Natural killer cell (primary cell): ENCODE results near the gene APH1A. TPM values are rescaled to one million over a fixed set of nuclear protein-coding genes. Genes with fewer than 3 reads are reported as not detected.
"Not testable (repeated sequence)": the region's sequence is repeated elsewhere in the genome, so short reads cannot be mapped to it uniquely, and the experiment has no call there.

Experiments used
- ATAC-seq, 3 donors: fragments of 150-1000 bp in 2 of 3; fragments of 200-7000 bp in 1 of 3; cut with Tn5 transposase; 1 replicate in 1 of 3; 2 replicates in 2 of 3; pipeline ENCODE4 v1.10.0; 2021; ENCODE audit warnings: mild to moderate bottlenecking in 2 of 3, moderate library complexity in 2 of 3
- DNase-seq, 2 donors: peaks; one replicate each; pipeline versions ENCODE4 v3.0.0 to v3.0.0-alpha.2; 2013 to 2021; ENCODE audit warnings: mixed read lengths in 1 of 2
- H3K27ac ChIP-seq: one replicate; pipeline ENCODE4 v1.5.1; 2013; ENCODE audit warnings: mild to moderate bottlenecking, low read length
- H3K27me3 ChIP-seq: one replicate; pipeline ENCODE4 v1.6.1; 2013; ENCODE audit warnings: low read length; ENCODE audit not compliant: control insufficient read depth, insufficient read depth
- H3K36me3 ChIP-seq: one replicate; pipeline ENCODE4 v1.6.1; 2013; ENCODE audit warnings: low read length; ENCODE audit not compliant: control insufficient read depth, insufficient read depth
- H3K4me1 ChIP-seq: one replicate; pipeline ENCODE4 v1.6.1; 2013; ENCODE audit warnings: low read length; ENCODE audit not compliant: control insufficient read depth, insufficient read depth
- H3K4me3 ChIP-seq: one replicate; pipeline ENCODE4 v1.5.1; 2013; ENCODE audit warnings: low read length
- H3K9me3 ChIP-seq: one replicate; pipeline ENCODE4 v1.6.1; 2013; ENCODE audit warnings: low read length; ENCODE audit not compliant: control insufficient read depth, insufficient read depth
- H3K27ac Mint-ChIP-seq, 2 donors: one replicate each; pipeline ENCODE4 v1.8.0; 2022; ENCODE audit warnings: mild to moderate bottlenecking in 2 of 2, mixed read lengths in 2 of 2, moderate library complexity in 1 of 2
- H3K27me3 Mint-ChIP-seq, 2 donors: one replicate each; pipeline ENCODE4 v1.8.0; 2022; ENCODE audit warnings: low read depth in 2 of 2, mixed read lengths in 2 of 2
- H3K36me3 Mint-ChIP-seq: one replicate; pipeline ENCODE4 v1.8.0; 2022; ENCODE audit warnings: mixed read lengths
- H3K4me1 Mint-ChIP-seq, 2 donors: one replicate each; pipeline ENCODE4 v1.8.0; 2022; ENCODE audit warnings: mixed read lengths in 2 of 2
- H3K4me3 Mint-ChIP-seq: one replicate; pipeline ENCODE4 v1.8.0; 2022; ENCODE audit warnings: mild to moderate bottlenecking, moderate library complexity, mixed read lengths
- H3K9me3 Mint-ChIP-seq, 2 donors: one replicate each; pipeline ENCODE4 v1.8.0; 2022; ENCODE audit warnings: mixed read lengths in 2 of 2
- WGBS: methylation state at CpG from one replicate; pipeline ENCODE4 v1.1.7; 2013; ENCODE audit warnings: missing lambda C conversion rate; ENCODE audit not compliant: insufficient coverage; 5-methylcytosine and 5-hydroxymethylcytosine counted together
- intact Hi-C: fragments of 100-400 bp; cut with micrococcal nuclease; formaldehyde crosslinking; loops from one replicate; pipeline ENCODE4 v1.14.2; 2022
- total RNA-seq, 4 donors: library from RNA; stranded (reverse); fragments of 120-200 nt in 1 of 4; gene quantifications; one replicate each; pipeline versions ENCODE4 v1.2.3 to v1.2.4, GENCODE V29; 2013 to 2022
- TF ChIP-seq, protein P1 (sequence below): fragments of 200-600 bp; IDR thresholded peaks from one replicate; pipeline ENCODE4 v1.8.0; 2022; ENCODE audit warnings: antibody characterized with exemption

The APH1A gene
- total RNA-seq, 3 donors from 2014 or later (not counting 1 experiment from before 2014, with no cell fraction given): 133 to 153 (median 143) TPM

GRCh38 chr1:150234566-150235293, 34.1 kb downstream of the APH1A start:
- intact Hi-C loops: loop anchor here (1.0 to 10.0 kb wide), 3 partner anchors 20 to 330 kb away; partner anchors contain the start of gene RPRD2
- peak overlapping the region; percentile 97 for H3K4me3 ChIP-seq
- TF ChIP-seq, protein P1, sequence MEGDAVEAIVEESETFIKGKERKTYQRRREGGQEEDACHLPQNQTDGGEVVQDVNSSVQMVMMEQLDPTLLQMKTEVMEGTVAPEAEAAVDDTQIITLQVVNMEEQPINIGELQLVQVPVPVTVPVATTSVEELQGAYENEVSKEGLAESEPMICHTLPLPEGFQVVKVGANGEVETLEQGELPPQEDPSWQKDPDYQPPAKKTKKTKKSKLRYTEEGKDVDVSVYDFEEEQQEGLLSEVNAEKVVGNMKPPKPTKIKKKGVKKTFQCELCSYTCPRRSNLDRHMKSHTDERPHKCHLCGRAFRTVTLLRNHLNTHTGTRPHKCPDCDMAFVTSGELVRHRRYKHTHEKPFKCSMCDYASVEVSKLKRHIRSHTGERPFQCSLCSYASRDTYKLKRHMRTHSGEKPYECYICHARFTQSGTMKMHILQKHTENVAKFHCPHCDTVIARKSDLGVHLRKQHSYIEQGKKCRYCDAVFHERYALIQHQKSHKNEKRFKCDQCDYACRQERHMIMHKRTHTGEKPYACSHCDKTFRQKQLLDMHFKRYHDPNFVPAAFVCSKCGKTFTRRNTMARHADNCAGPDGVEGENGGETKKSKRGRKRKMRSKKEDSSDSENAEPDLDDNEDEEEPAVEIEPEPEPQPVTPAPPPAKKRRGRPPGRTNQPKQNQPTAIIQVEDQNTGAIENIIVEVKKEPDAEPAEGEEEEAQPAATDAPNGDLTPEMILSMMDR: no peak

DNA sequence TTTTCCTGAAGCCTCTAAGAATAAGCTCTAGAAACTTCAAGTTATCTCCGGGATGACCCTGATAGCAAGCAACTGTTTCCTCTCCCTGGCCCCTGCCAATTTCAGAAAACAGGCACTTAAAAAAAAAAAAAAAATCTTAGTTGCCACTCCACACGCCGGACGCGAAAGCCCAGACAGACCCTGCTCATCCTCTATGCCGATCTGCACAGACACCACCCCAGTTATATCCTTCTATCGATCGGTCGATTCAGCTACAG, 34.6 kb downstream of the APH1A start:
- no peak overlapping the region for H3K4me3 Mint-ChIP-seq
- 0% methylated on average over 9 of the region's 9 CpGs for WGBS
- H3K36me3 ChIP-seq: no peaks in the 10 kb centered on the region
- no peaks in the 10 kb centered on the region for H3K27me3 Mint-ChIP-seq
- no peaks in the 10 kb centered on the region for H3K9me3 Mint-ChIP-seq
- no peaks in the 10 kb centered on the region for H3K27me3 ChIP-seq
- peak overlapping the region; percentile 97 for H3K4me3 ChIP-seq
- H3K27ac Mint-ChIP-seq: no peak overlapping the region
- ATAC-seq (no peak), DNase-seq (no peak)
- intact Hi-C loops: loop anchor here (1.0 to 10.0 kb wide), 3 partner anchors 20 to 331 kb away; partner anchors contain the start of gene RPRD2
- H3K4me1 Mint-ChIP-seq: peaks cover 16 to 19% of the 10 kb centered on the region in 2 donors
- H3K36me3 Mint-ChIP-seq: no peaks in the 10 kb centered on the region
- no peaks in the 10 kb centered on the region for H3K9me3 ChIP-seq
- TF ChIP-seq, protein P1: no peak
- H3K27ac ChIP-seq: peak overlapping the region; percentile 99
- peaks cover 14% of the 10 kb centered on the region for H3K4me1 ChIP-seq

More at GRCh38 chr1:150234566-150235293, 34.1 kb downstream of the APH1A start:
- H3K27me3 Mint-ChIP-seq: no peaks in the 10 kb centered on the region
- Histone ChIP-seq H3K4me1 (peaks cover 14% of the 10 kb centered on the region), H3K36me3 (no peaks in the 10 kb centered on the region), H3K27me3 (no peaks in the 10 kb centered on the region), H3K27ac (peak overlapping the region; percentile 99), H3K9me3 (no peaks in the 10 kb centered on the region)
- H3K4me1 Mint-ChIP-seq: peaks cover 16 to 19% of the 10 kb centered on the region in 2 donors
- peak; percentile 89 to 96 for DNase-seq
- peak; percentile 60 to 77 (median 69) for ATAC-seq
- H3K36me3 Mint-ChIP-seq: no peaks in the 10 kb centered on the region
- under 1% methylated on average over 78 of the region's 78 CpGs for whole genome bisulfite sequencing
- no peak overlapping the region for H3K4me3 Mint-ChIP-seq
- no peak overlapping the region for H3K27ac Mint-ChIP-seq
- no peaks in the 10 kb centered on the region for H3K9me3 Mint-ChIP-seq

- Histone ChIP-seq H3K4me3 (peak overlapping the region; percentile 97), H3K36me3 (peaks cover 2% of the 10 kb centered on the region), H3K27me3 (no peaks in the 10 kb centered on the region), H3K4me1 (peaks cover 14% of the 10 kb centered on the region), H3K9me3 (no peaks in the 10 kb centered on the region), H3K27ac (peak overlapping the region; percentile 99)
- WGBS: 15% methylated on average over 8 of the region's 15 CpGs
- Mint-ChIP-seq H3K4me1 (peaks cover 16 to 19% of the 10 kb centered on the region in 2 donors), H3K4me3 (no peak overlapping the region), H3K9me3 (no peaks in the 10 kb centered on the region), H3K27me3 (no peaks in the 10 kb centered on the region), H3K27ac (no peak overlapping the region), H3K36me3 (no peaks in the 10 kb centered on the region)
- ATAC-seq (no peak), DNase-seq (peak in 1 of 2 donors; percentile 33)
- intact Hi-C loops: loop anchor here (1.0 to 10.0 kb wide), 3 partner anchors 19 to 331 kb away; partner anchors contain the start of gene RPRD2
- TF ChIP-seq, protein P1: no peak
These were observed 35.2 kb downstream of the APH1A start for GRCh38 chr1:150233359-150234308.

DNA sequence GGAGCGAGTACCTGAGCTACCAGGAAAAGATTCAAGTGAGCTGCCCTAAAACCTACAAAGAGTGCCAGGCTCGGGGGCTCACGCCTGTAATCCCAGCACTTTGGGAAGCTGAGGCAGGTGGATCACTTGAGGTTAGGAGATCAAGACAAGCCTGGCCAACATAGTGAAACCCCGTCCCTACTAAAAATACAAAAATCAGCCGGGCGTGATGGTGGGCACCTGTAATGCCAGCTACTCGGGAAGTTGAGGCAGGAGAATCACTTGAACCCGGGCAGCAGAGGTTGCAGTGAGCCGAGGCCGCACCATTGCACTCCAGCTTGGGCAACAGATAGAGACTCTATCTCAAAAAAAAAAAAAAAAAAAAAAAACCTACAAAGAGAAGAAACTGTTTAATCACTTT, 35.9 kb downstream of the APH1A start:
- WGBS: 88% methylated on average over 10 of the region's 10 CpGs

GRCh38 chr1:150228246-150228645, 40.6 kb downstream of the APH1A start:
- peaks cover 18% of the 10 kb centered on the region for H3K36me3 Mint-ChIP-seq
- H3K4me1 ChIP-seq, H3K9me3 Mint-ChIP-seq, H3K4me3 ChIP-seq, ATAC-seq, H3K9me3 ChIP-seq, H3K4me1 Mint-ChIP-seq, DNase-seq, H3K4me3 Mint-ChIP-seq, H3K27ac ChIP-seq, H3K27me3 Mint-ChIP-seq, H3K27me3 ChIP-seq, intact Hi-C loops, H3K27ac Mint-ChIP-seq: not testable (repeated sequence)
- peaks cover 21% of the 10 kb centered on the region for H3K36me3 ChIP-seq
- WGBS: 97% methylated on average over 9 of the region's 10 CpGs

More for the DNA sequence above, 35.9 kb downstream of the APH1A start:
- H3K27me3 Mint-ChIP-seq, H3K9me3 ChIP-seq, H3K27ac Mint-ChIP-seq, H3K36me3 ChIP-seq, DNase-seq, ATAC-seq, H3K4me3 Mint-ChIP-seq, H3K4me3 ChIP-seq, H3K36me3 Mint-ChIP-seq, H3K27me3 ChIP-seq, H3K9me3 Mint-ChIP-seq: not testable (repeated sequence)
- Histone ChIP-seq H3K27ac (peak overlapping the region; percentile 99), H3K4me1 (peaks cover 14% of the 10 kb centered on the region)
- intact Hi-C loops: loop anchor here (10.0 kb wide), 1 partner anchor 332 kb away; no protein-coding TSS in a partner anchor
- H3K4me1 Mint-ChIP-seq: peaks cover 16 to 19% of the 10 kb centered on the region in 2 donors
